ENCODE data around the gene DHCR24. TPM values are rescaled to one million over a fixed set of nuclear protein-coding genes. Genes with fewer than 3 reads are reported as not detected.

Gene DHCR24
- polyA plus RNA-seq (363 to 515 TPM (median 434 TPM) in 3 replicates), polyA minus RNA-seq (1,082 to 2,772 TPM (median 1,362 TPM) in 3 replicates)
- 72.5 TPM for polyA plus RNA-seq (2011; ENCODE audit: low read depth)
- 267 and 283 TPM in 2 replicates for polyA plus RNA-seq (2011; cell fraction: cytosol; rRNA removed)
- 731 and 733 TPM in 2 replicates for polyA plus RNA-seq (2011; cell fraction: nucleus; rRNA removed)
- polyA plus RNA-seq (2012; ENCODE audit: low replicate concordance) = 262 and 434 TPM in 2 replicates
- 743 TPM for polyA minus RNA-seq (2011; cell fraction: cytosol; rRNA and poly(A)+ RNA removed)
- polyA minus RNA-seq (2011; cell fraction: nucleus; rRNA and poly(A)+ RNA removed) = 1,029 and 1,296 TPM in 2 replicates

- Histone ChIP-seq H3K9me1 (ENCODE audit: control insufficient read depth, extremely low read depth, insufficient read depth, low read length) (peaks cover 8% of the 10 kb centered on the region), H3K9me3 (ENCODE audit: control insufficient read depth, low read depth, low read length) (no peaks in the 10 kb centered on the region), H3K4me1 (ENCODE audit: control insufficient read depth, extremely low read depth, insufficient read depth, low read length) (peaks cover 55% of the 10 kb centered on the region), H2AFZ (ENCODE audit: control insufficient read depth, low read length) (peak within 1 kb of the TSS; percentile 71), H4K20me1 (ENCODE audit: control insufficient read depth, extremely low read depth, insufficient read depth, low read length) (peaks cover 41% of the 10 kb centered on the region), H3K79me2 (ENCODE audit: control insufficient read depth, insufficient read depth, low read length) (peaks cover 50% of the 10 kb centered on the region), H3K36me3 (ENCODE audit: control insufficient read depth in 2 of 2, extremely low read depth in 1 of 2, insufficient read depth in 2 of 2, low read length in 2 of 2) (peaks cover 15 to 33% of the 10 kb centered on the region in 2 experiments), H3K4me3 (ENCODE audit: control insufficient read depth in 2 of 3, extremely low read depth in 1 of 3, insufficient read depth in 2 of 3, low read depth in 1 of 3, low read length in 3 of 3) (peak within 1 kb of the TSS; percentile 89 to 94 (median 93)), H3K27ac (ENCODE audit: control insufficient read depth, insufficient read depth, low read length) (peak within 1 kb of the TSS; percentile 70), H3K9ac (ENCODE audit: control insufficient read depth, extremely low read depth, insufficient read depth, low read length) (peak within 1 kb of the TSS; percentile 76), H3K4me2 (ENCODE audit: control insufficient read depth, extremely low read depth, insufficient read depth, low read depth, low read length) (peak within 1 kb of the TSS; percentile 95), H3K27me3 (ENCODE audit: control insufficient read depth, extremely low read depth, insufficient read depth, low read length) (no peaks in the 10 kb centered on the region)
- dilution Hi-C loops (cut with MboI; ENCODE audit: extremely low pct_ligation_motif_present, low sequenced_read_pairs) = no loop called here
- no peak for TF ChIP-seq EZH2 (IDR thresholded peaks at IDR 0.05; ENCODE audit: low read length)
- TF ChIP-seq, protein P1, sequence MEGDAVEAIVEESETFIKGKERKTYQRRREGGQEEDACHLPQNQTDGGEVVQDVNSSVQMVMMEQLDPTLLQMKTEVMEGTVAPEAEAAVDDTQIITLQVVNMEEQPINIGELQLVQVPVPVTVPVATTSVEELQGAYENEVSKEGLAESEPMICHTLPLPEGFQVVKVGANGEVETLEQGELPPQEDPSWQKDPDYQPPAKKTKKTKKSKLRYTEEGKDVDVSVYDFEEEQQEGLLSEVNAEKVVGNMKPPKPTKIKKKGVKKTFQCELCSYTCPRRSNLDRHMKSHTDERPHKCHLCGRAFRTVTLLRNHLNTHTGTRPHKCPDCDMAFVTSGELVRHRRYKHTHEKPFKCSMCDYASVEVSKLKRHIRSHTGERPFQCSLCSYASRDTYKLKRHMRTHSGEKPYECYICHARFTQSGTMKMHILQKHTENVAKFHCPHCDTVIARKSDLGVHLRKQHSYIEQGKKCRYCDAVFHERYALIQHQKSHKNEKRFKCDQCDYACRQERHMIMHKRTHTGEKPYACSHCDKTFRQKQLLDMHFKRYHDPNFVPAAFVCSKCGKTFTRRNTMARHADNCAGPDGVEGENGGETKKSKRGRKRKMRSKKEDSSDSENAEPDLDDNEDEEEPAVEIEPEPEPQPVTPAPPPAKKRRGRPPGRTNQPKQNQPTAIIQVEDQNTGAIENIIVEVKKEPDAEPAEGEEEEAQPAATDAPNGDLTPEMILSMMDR (optimal IDR thresholded peaks at IDR 0.05 in 1 of 3, IDR thresholded peaks at IDR 0.05 in 1 of 3, conservative IDR thresholded peaks at IDR 0.05 in 1 of 3; ENCODE audit: extremely low read depth in 1 of 3, insufficient read depth in 2 of 3, low read length in 3 of 3) = peak in 1 of 3 experiments; percentile 3
- FAIRE-seq = no peak
- DNase-seq (ENCODE audit: low read depth, low spot score) = no peak
Measured at GRCh38 chr1:54886724-54887664, at the start of gene DHCR24. DHCR24 (minus strand) TSS chr1:54887195; CDS start chr1:54887119, 76 bp downstream.

- H3K9me3 ChIP-seq (ENCODE audit: control insufficient read depth, low read depth, low read length) = peaks cover 2% of the 10 kb centered on the region
- no peaks in the 10 kb centered on the region for H3K9me1 ChIP-seq (ENCODE audit: control insufficient read depth, extremely low read depth, insufficient read depth, low read length)
- FAIRE-seq (peak; percentile 44), DNase-seq (ENCODE audit: low read depth, low spot score) (no peak)
- no peak for TF ChIP-seq EZH2 (IDR thresholded peaks at IDR 0.05; ENCODE audit: low read length)
- TF ChIP-seq, protein P1 (optimal IDR thresholded peaks at IDR 0.05 in 1 of 3, IDR thresholded peaks at IDR 0.05 in 1 of 3, conservative IDR thresholded peaks at IDR 0.05 in 1 of 3; ENCODE audit: extremely low read depth in 1 of 3, insufficient read depth in 2 of 3, low read length in 3 of 3) = no peak
- H3K27me3 ChIP-seq (ENCODE audit: control insufficient read depth, extremely low read depth, insufficient read depth, low read length) = no peaks in the 10 kb centered on the region
- no peaks in the 10 kb centered on the region for H4K20me1 ChIP-seq (ENCODE audit: control insufficient read depth, extremely low read depth, insufficient read depth, low read length)
- no peak overlapping the region for H3K27ac ChIP-seq (ENCODE audit: control insufficient read depth, insufficient read depth, low read length)
- H3K4me3 ChIP-seq (ENCODE audit: control insufficient read depth in 2 of 3, extremely low read depth in 1 of 3, insufficient read depth in 2 of 3, low read depth in 1 of 3, low read length in 3 of 3) = peak overlapping the region in 1 of 3 experiments; percentile 37
- H3K9ac ChIP-seq (ENCODE audit: control insufficient read depth, extremely low read depth, insufficient read depth, low read length) = no peak overlapping the region
- no peaks in the 10 kb centered on the region for H3K79me2 ChIP-seq (ENCODE audit: control insufficient read depth, insufficient read depth, low read length)
- peaks cover 34% of the 10 kb centered on the region for H3K4me1 ChIP-seq (ENCODE audit: control insufficient read depth, extremely low read depth, insufficient read depth, low read length)
- dilution Hi-C loops (cut with MboI; ENCODE audit: extremely low pct_ligation_motif_present, low sequenced_read_pairs) = no loop called here
- H2AFZ ChIP-seq (ENCODE audit: control insufficient read depth, low read length) = no peak overlapping the region
- peak overlapping the region; percentile 64 for H3K4me2 ChIP-seq (ENCODE audit: control insufficient read depth, extremely low read depth, insufficient read depth, low read depth, low read length)
- no peaks in the 10 kb centered on the region for H3K36me3 ChIP-seq (ENCODE audit: control insufficient read depth in 2 of 2, extremely low read depth in 1 of 2, insufficient read depth in 2 of 2, low read length in 2 of 2)
Measured at GRCh38 chr1:54936791-54937190, 49.8 kb upstream of the DHCR24 start.

Data from keratinocyte (primary cell).